Effector memory CD8-positive, alpha-beta T cell (primary cell): ENCODE results near the gene RSPO3.
"Not testable (repeated sequence)": the region's sequence is repeated elsewhere in the genome, so short reads cannot be mapped to it uniquely, and the experiment has no call there.

Experiments
- ATAC-seq: fragments of 150-1000 bp; cut with Tn5 transposase; replicated peaks from 2 replicates; pipeline ENCODE4 v1.10.0; 2021; ENCODE audit warnings: mild to moderate bottlenecking, moderate library complexity
- DNase-seq, 3 experiments: peaks; one replicate each; pipeline ENCODE4 v3.0.0; 2021
- H3K27ac Mint-ChIP-seq, 2 donors: one replicate each; pipeline ENCODE4 v1.8.0; 2022; ENCODE audit warnings: mild to moderate bottlenecking in 2 of 2, mixed read lengths in 2 of 2, moderate library complexity in 2 of 2
- H3K27me3 Mint-ChIP-seq, 2 donors: one replicate each; pipeline ENCODE4 v1.8.0; 2022; ENCODE audit warnings: mixed read lengths in 2 of 2
- H3K36me3 Mint-ChIP-seq: one replicate; pipeline ENCODE4 v1.8.0; 2022; ENCODE audit warnings: mild to moderate bottlenecking, moderate library complexity, mixed read lengths; ENCODE audit not compliant: insufficient read depth
- H3K4me1 Mint-ChIP-seq, 2 donors: one replicate each; pipeline ENCODE4 v1.8.0; 2022; ENCODE audit warnings: low read depth in 2 of 2, mixed read lengths in 2 of 2
- H3K4me3 Mint-ChIP-seq, 2 donors: one replicate each; pipeline ENCODE4 v1.8.0; 2022; ENCODE audit warnings: mild to moderate bottlenecking in 2 of 2, mixed read lengths in 2 of 2, moderate library complexity in 2 of 2
- H3K9me3 Mint-ChIP-seq, 2 donors: one replicate each; pipeline ENCODE4 v1.8.0; 2022; ENCODE audit warnings: mixed read lengths in 2 of 2

Gene RSPO3

DNA sequence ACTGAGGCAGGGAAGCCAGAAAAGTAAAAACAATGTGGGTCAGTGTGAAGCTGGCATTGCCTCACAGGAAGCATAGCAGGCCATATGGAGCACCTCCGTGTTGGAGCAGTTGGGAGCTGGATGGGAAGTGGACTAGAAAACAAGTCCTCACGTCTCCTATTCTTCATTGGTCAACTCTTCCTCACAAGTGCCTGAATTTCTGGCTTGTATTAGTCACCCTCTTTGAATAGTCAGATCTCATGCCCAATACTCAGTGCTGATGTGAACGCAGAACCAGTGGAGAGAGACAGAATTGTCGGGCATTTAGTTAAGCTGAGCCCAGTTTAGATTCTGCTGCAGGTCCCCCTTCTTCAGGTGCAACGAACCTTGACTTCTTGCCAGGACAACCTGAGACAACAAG, 22.3 kb upstream of the RSPO3 start:
- Mint-ChIP-seq H3K36me3 (no peaks in the 10 kb centered on the region), H3K4me1 (no peaks in the 10 kb centered on the region), H3K9me3 (no peaks in the 10 kb centered on the region), H3K27ac (no peak overlapping the region), H3K27me3 (no peaks in the 10 kb centered on the region), H3K4me3 (no peak overlapping the region)
- ATAC-seq (no peak), DNase-seq (no peak)

DNA sequence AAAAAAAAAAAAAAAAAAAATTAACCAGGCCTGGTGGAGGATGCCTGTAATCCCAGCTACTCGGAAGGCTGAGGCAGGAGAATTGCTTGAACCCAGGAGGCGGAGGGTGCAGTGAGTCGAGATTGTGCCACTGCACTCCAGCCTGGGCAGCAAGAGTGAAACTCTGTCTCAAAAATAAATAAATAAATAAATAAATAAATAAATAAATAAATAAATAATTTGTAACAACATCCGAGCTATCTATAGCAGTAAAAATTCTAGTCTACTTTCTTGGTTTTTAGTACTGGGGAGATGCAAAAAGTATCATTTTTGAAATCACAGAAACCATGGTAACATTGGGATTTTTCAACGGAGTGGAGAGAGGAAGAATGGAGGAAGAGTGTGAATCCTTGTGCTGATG, 21.0 kb upstream of the RSPO3 start:
- ATAC-seq: not testable (repeated sequence)

GRCh38 chr6:127100510-127101140, 17.8 kb upstream of the RSPO3 start:
- Mint-ChIP-seq H3K27ac (no peak overlapping the region), H3K27me3 (peaks cover 0 to 7% of the 10 kb centered on the region in 2 donors), H3K4me3 (no peak overlapping the region), H3K4me1 (no peaks in the 10 kb centered on the region), H3K36me3 (no peaks in the 10 kb centered on the region), H3K9me3 (no peaks in the 10 kb centered on the region)
- no peak for DNase-seq
- no peak for ATAC-seq

More for the DNA sequence above, 21.0 kb upstream of the RSPO3 start:
- not testable (repeated sequence) for H3K4me1 Mint-ChIP-seq, DNase-seq, H3K36me3 Mint-ChIP-seq, H3K27ac Mint-ChIP-seq, H3K4me3 Mint-ChIP-seq, H3K27me3 Mint-ChIP-seq, H3K9me3 Mint-ChIP-seq

GRCh38 chr6:127102299-127102698, 16.2 kb upstream of the RSPO3 start:
- no peaks in the 10 kb centered on the region for H3K4me1 Mint-ChIP-seq
- no peak for ATAC-seq
- DNase-seq: no peak
- no peak overlapping the region for H3K27ac Mint-ChIP-seq
- no peak overlapping the region for H3K4me3 Mint-ChIP-seq
- no peaks in the 10 kb centered on the region for H3K36me3 Mint-ChIP-seq
- peaks cover 0 to 7% of the 10 kb centered on the region in 2 donors for H3K27me3 Mint-ChIP-seq
- no peaks in the 10 kb centered on the region for H3K9me3 Mint-ChIP-seq

GRCh38 chr6:127102859-127103258, 15.6 kb upstream of the RSPO3 start:
- ATAC-seq (no peak), DNase-seq (no peak)
- Mint-ChIP-seq H3K27ac (no peak overlapping the region), H3K4me1 (no peaks in the 10 kb centered on the region), H3K27me3 (peaks cover 0 to 7% of the 10 kb centered on the region in 2 donors), H3K4me3 (no peak overlapping the region), H3K36me3 (no peaks in the 10 kb centered on the region), H3K9me3 (no peaks in the 10 kb centered on the region)

- Mint-ChIP-seq H3K36me3 (no peaks in the 10 kb centered on the region), H3K4me1 (no peaks in the 10 kb centered on the region)
- no peak for DNase-seq
Observed at GRCh38 chr6:127103482-127103881, 15.0 kb upstream of the RSPO3 start.

GRCh38 chr6:127107916-127108315, 10.6 kb upstream of the RSPO3 start:
- Mint-ChIP-seq H3K4me3 (no peak overlapping the region), H3K27me3 (peaks cover 7 to 16% of the 10 kb centered on the region in 2 donors), H3K36me3 (no peaks in the 10 kb centered on the region), H3K27ac (no peak overlapping the region), H3K9me3 (no peaks in the 10 kb centered on the region), H3K4me1 (no peaks in the 10 kb centered on the region)
- no peak for DNase-seq
- ATAC-seq: no peak

More at GRCh38 chr6:127103482-127103881, 15.0 kb upstream of the RSPO3 start:
- Mint-ChIP-seq H3K27me3 (peaks cover 0 to 7% of the 10 kb centered on the region in 2 donors), H3K27ac (no peak overlapping the region), H3K4me3 (no peak overlapping the region), H3K9me3 (no peaks in the 10 kb centered on the region)
- ATAC-seq: no peak

- no peak for ATAC-seq
- Mint-ChIP-seq H3K27me3 (peaks cover 9 to 28% of the 10 kb centered on the region in 2 donors), H3K4me3 (no peak overlapping the region), H3K9me3 (no peaks in the 10 kb centered on the region), H3K36me3 (no peaks in the 10 kb centered on the region), H3K27ac (no peak overlapping the region), H3K4me1 (no peaks in the 10 kb centered on the region)
- no peak for DNase-seq
Observed at GRCh38 chr6:127110712-127111111, 7.8 kb upstream of the RSPO3 start.

GRCh38 chr6:127111526-127111925, 6.9 kb upstream of the RSPO3 start:
- peaks cover 16 to 36% of the 10 kb centered on the region in 2 donors for H3K27me3 Mint-ChIP-seq
- H3K36me3 Mint-ChIP-seq: no peaks in the 10 kb centered on the region
- H3K9me3 Mint-ChIP-seq: no peaks in the 10 kb centered on the region
- H3K27ac Mint-ChIP-seq: no peak overlapping the region
- DNase-seq (no peak), ATAC-seq (no peak)
- no peaks in the 10 kb centered on the region for H3K4me1 Mint-ChIP-seq
- H3K4me3 Mint-ChIP-seq: no peak overlapping the region

GRCh38 chr6:127114214-127114760, 4.2 kb upstream of the RSPO3 start:
- H3K4me3 Mint-ChIP-seq: no peak overlapping the region
- peaks cover 37 to 64% of the 10 kb centered on the region in 2 donors for H3K27me3 Mint-ChIP-seq
- no peak overlapping the region for H3K27ac Mint-ChIP-seq
- no peak for ATAC-seq
- no peak for DNase-seq
- H3K4me1 Mint-ChIP-seq: peaks cover 6 to 8% of the 10 kb centered on the region in 2 donors
- H3K36me3 Mint-ChIP-seq: no peaks in the 10 kb centered on the region
- H3K9me3 Mint-ChIP-seq: no peaks in the 10 kb centered on the region

DNA sequence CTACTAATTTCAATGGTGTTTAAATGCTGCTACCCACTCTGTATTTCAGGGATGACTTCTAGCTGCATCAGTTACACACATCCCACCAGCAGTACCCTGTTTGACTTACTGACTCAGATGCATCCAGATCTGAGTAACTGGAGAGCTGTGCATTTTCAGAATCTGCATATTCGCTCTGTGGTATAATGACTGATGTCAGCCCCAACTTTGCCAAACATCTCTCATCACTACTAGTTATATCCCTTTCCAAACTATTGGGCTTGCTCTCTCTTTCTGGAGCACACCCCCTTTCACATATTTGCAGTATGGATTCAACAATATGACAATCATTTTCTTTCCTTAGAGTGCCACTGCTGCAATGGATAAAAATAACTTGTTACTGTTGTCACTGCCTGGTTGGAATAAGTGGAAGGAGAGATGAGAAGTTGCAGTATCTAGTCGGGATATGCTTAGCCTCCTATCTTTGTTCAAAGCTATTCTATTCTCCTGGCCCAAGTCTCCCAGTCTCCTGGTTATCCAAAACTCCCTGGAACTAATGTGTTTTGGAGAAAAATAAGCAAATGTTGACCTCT, 3.3 kb upstream of the RSPO3 start:
- H3K36me3 Mint-ChIP-seq: no peaks in the 10 kb centered on the region
- no peak for DNase-seq
- ATAC-seq: no peak

DNA sequence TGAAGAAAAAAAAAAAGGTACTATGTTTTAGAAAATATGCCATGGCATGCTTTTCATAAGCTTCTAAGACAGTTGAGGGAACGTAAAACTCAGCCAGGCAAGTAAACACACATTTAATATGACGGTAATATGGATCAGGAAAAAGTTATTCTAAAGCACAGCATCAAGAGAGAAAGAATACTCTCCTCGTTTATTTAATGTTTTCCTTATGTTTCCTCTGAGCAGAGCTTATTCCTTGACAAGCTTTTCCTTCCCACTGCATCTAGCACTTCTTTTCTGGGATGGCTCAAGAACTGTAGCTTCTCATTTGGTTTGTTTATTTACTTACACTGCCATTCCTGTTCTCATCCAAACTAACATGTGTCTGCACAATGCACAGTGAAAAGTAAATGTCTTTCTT, 2.7 kb upstream of the RSPO3 start:
- no peak overlapping the region for H3K4me3 Mint-ChIP-seq
- no peak for ATAC-seq
- H3K27me3 Mint-ChIP-seq: peaks cover 42 to 77% of the 10 kb centered on the region in 2 donors
- no peak overlapping the region for H3K27ac Mint-ChIP-seq
- no peaks in the 10 kb centered on the region for H3K36me3 Mint-ChIP-seq
- H3K4me1 Mint-ChIP-seq: peaks cover 6 to 9% of the 10 kb centered on the region in 2 donors
- no peak for DNase-seq
- H3K9me3 Mint-ChIP-seq: no peaks in the 10 kb centered on the region

More for the DNA sequence above, 3.3 kb upstream of the RSPO3 start:
- peaks cover 37 to 73% of the 10 kb centered on the region in 2 donors for H3K27me3 Mint-ChIP-seq
- no peak overlapping the region for H3K27ac Mint-ChIP-seq
- H3K4me1 Mint-ChIP-seq: peaks cover 6 to 8% of the 10 kb centered on the region in 2 donors
- H3K9me3 Mint-ChIP-seq: no peaks in the 10 kb centered on the region
- H3K4me3 Mint-ChIP-seq: no peak overlapping the region

DNA sequence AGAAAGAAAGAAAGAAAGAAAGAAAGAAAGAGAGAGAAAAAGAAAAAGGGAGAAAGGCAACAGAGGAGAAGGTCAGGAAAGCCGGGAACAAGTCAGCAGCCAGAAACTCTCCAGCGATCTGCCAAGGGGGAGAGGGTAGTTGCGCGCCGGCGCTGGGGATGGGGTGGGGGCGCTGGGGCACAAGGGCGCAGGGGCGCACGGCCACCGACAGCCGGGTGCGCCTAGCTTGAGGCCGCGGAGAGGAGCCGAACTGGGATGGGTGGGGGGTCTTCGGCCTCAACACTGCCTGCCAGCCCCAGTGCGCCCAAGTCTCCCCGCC, 533 bp upstream of the RSPO3 start:
- Mint-ChIP-seq H3K9me3 (no peaks in the 10 kb centered on the region), H3K36me3 (peaks cover 3% of the 10 kb centered on the region), H3K4me3 (peak overlapping the region; percentile 17 to 56), H3K27me3 (peaks cover 58 to 78% of the 10 kb centered on the region in 2 donors), H3K27ac (no peak overlapping the region), H3K4me1 (peaks cover 12 to 16% of the 10 kb centered on the region in 2 donors)
- ATAC-seq (no peak), DNase-seq (no peak)
